Measurements from ENCODE around the gene ZNRF3.

DNA sequence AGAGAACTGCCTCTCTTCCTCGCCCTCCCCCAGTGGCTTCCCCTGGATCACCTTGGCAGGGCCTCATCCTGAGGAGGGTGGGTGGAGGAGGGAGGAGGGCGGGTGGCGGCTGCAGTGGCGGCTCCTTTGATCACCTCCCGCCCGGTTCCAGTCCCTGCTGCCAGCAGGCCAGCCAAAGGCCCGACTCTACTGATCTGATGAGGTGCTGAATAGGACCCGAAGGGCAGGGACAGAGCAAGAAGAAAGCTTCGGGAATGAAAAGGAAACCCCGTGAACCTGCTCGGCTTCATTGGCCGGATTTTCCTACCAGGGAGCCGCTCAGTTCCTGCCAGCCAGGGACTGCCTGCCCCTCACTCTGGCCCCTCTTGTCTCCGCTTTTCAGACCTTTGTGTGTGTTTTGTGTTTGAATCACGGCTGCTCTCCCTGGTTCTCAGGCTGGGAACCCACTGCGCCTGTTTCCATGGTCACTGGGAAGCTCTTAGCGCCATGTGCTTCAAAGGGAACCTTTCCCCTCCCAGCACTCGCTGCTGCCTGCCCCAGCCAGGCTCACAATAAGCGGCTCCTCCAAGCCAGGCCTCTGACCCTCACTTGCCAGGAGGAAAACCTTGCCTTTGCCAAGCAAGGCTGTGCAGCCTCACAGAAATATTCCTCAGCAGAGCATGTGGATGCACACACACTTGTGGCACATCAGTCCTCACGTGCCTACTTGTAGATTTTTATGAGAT, 121.4 kb downstream of the ZNRF3 start:
- TF ChIP-seq POLR2A (IDR thresholded peaks at IDR 0.05; ENCODE audit: low read depth, low read length) (no peak), TAF1 (IDR thresholded peaks at IDR 0.05; ENCODE audit: low read depth, low read length) (no peak)
